Caco-2 (cell line): ENCODE measurements around the gene AP2B1. TPM values are rescaled to one million over a fixed set of nuclear protein-coding genes. Genes with fewer than 3 reads are reported as not detected.

Experiments
- BruUV-seq: library from RNA; stranded (reverse); fragments of 400-500 nt; replicated peaks from 2 replicates; lab custom pipeline; 2021; lab: Mats Ljungman, UMichigan
- CTCF ChIA-PET: fragments of 300-600 bp; sonication (Branson Sonifier 250); formaldehyde crosslinking; loops from one replicate; lab custom pipeline; 2022; ENCODE audit warnings: antibody characterized with exemption; lab: Charles Lee
- POLR2A ChIA-PET: fragments of 300-600 bp; sonication (Branson Sonifier 250); formaldehyde crosslinking; loops from one replicate; lab custom pipeline; 2022; ENCODE audit warnings: antibody characterized with exemption; lab: Charles Lee
- DNase-seq, 2 experiments: peaks; one replicate each; pipeline versions ENCODE4 v3.0.0 to v3.0.0-alpha.2; 2020 to 2022
- H3K27me3 ChIP-seq: replicated peaks from 2 replicates; pipeline ENCODE4 v1.6.0; 2011; ENCODE audit warnings: low read length; ENCODE audit not compliant: control insufficient read depth, insufficient read depth
- H3K36me3 ChIP-seq: 2 replicates; pipeline ENCODE4 v1.5.1; 2011; ENCODE audit warnings: low read length; ENCODE audit not compliant: control insufficient read depth, insufficient read depth
- H3K4me1 ChIP-seq: fragments of 250-450 bp; sonication (Bioruptor Pico); 2 replicates; pipeline ENCODE4 v1.5.1; 2020; ENCODE audit warnings: mild to moderate bottlenecking
- H3K4me3 ChIP-seq: 2 replicates; pipeline ENCODE4 v1.5.1; 2011; ENCODE audit warnings: low read depth, mild to moderate bottlenecking, control low read depth, low read length
- H3K9me3 ChIP-seq: fragments of 250-450 bp; sonication (Bioruptor Pico); 2 replicates; pipeline ENCODE4 v1.5.1; 2020; ENCODE audit warnings: mild to moderate bottlenecking, moderate library complexity
- H3K27ac Mint-ChIP-seq: one replicate; pipeline ENCODE4 v1.8.0; 2022; ENCODE audit warnings: mixed read lengths; ENCODE audit not compliant: unreplicated experiment
- H3K27me3 Mint-ChIP-seq: one replicate; pipeline ENCODE4 v1.8.0; 2022; ENCODE audit warnings: mixed read lengths; ENCODE audit not compliant: insufficient read depth, unreplicated experiment
- H3K36me3 Mint-ChIP-seq: one replicate; pipeline ENCODE4 v1.8.0; 2022; ENCODE audit warnings: mild to moderate bottlenecking, mixed read lengths; ENCODE audit not compliant: insufficient read depth, unreplicated experiment
- H3K4me1 Mint-ChIP-seq: one replicate; pipeline ENCODE4 v1.8.0; 2022; ENCODE audit warnings: low read depth, mixed read lengths; ENCODE audit not compliant: unreplicated experiment
- H3K4me3 Mint-ChIP-seq: one replicate; pipeline ENCODE4 v1.8.0; 2022; ENCODE audit warnings: mild to moderate bottlenecking, moderate library complexity, mixed read lengths; ENCODE audit not compliant: unreplicated experiment
- H3K9me3 Mint-ChIP-seq: one replicate; pipeline ENCODE4 v1.8.0; 2022; ENCODE audit warnings: mixed read lengths; ENCODE audit not compliant: unreplicated experiment
- CTCF ChIP-seq, 2 experiments: fragments of 200-600 bp in 1 of 2; IDR thresholded peaks; 1 replicate in 1 of 2; 2 replicates in 1 of 2; pipeline versions ENCODE4 v1.5.1 to v1.8.0; 2011 to 2022; ENCODE audit warnings: antibody characterized with exemption in 1 of 2, control low read depth in 1 of 2, inconsistent platforms in 1 of 2, low read depth in 1 of 2, low read length in 1 of 2, mild to moderate bottlenecking in 1 of 2, moderate library complexity in 1 of 2; ENCODE audit not compliant: insufficient read depth in 1 of 2, severe bottlenecking in 1 of 2, unreplicated experiment in 1 of 2
- intact Hi-C: fragments of 100-400 bp; cut with micrococcal nuclease; formaldehyde crosslinking; loops from one replicate; pipeline ENCODE4 v1.10.0; 2022; ENCODE audit not compliant: unreplicated experiment
- total RNA-seq: library from RNA; stranded (reverse); gene quantifications from 2 replicates; pipeline ENCODE4 v1.2.3, GENCODE V29; 2022

The AP2B1 gene
- total RNA-seq, 1 experiment from 2014 or later: 228 TPM

GRCh38 chr17:35627417-35627816, 40.3 kb downstream of the AP2B1 start:
- H3K4me1 ChIP-seq: peaks cover 22% of the 10 kb centered on the region
- intact Hi-C loops: loop anchor here (2.0 to 5.0 kb wide), 2 partner anchors 15 to 120 kb away; no protein-coding TSS in a partner anchor
- no peaks in the 10 kb centered on the region for H3K27me3 ChIP-seq
- Mint-ChIP-seq H3K9me3 (no peaks in the 10 kb centered on the region), H3K27me3 (no peaks in the 10 kb centered on the region), H3K4me3 (peak overlapping the region; percentile 30), H3K4me1 (peaks cover 19% of the 10 kb centered on the region), H3K36me3 (peaks cover 71% of the 10 kb centered on the region), H3K27ac (peak overlapping the region; percentile 66)
- no peaks in the 10 kb centered on the region for H3K9me3 ChIP-seq
- CTCF ChIA-PET: interaction anchor here (0.6 to 1.1 kb wide), 4 partner anchors 12 to 120 kb away, joined by 3 to 10 read pairs (median 4); no protein-coding TSS in a partner anchor
- BruUV-seq: no TSS peak
- DNase-seq: peak; percentile 40 to 50
- no peaks in the 10 kb centered on the region for H3K36me3 ChIP-seq
- no peak for TF ChIP-seq CTCF (IDR thresholded peaks at IDR 0.05; ENCODE audit: insufficient read depth in 1 of 2, low read depth in 1 of 2, low read length in 1 of 2, severe bottlenecking in 1 of 2, unreplicated experiment in 1 of 2)
- POLR2A ChIA-PET: interaction anchor here (0.6 to 0.9 kb wide), 2 partner anchors 41 to 137 kb away, joined by 3 read pairs; no protein-coding TSS in a partner anchor
- H3K4me3 ChIP-seq: no peak overlapping the region

GRCh38 chr17:35630530-35631148, 43.5 kb downstream of the AP2B1 start:
- H3K36me3 ChIP-seq: no peaks in the 10 kb centered on the region
- H3K4me1 ChIP-seq: peaks cover 22% of the 10 kb centered on the region
- H3K36me3 Mint-ChIP-seq: peaks cover 69% of the 10 kb centered on the region
- no peak overlapping the region for H3K27ac Mint-ChIP-seq
- DNase-seq: no peak
- no peak overlapping the region for H3K4me3 Mint-ChIP-seq
- CTCF ChIA-PET: no interaction called here
- intact Hi-C loops: no loop called here
- no peaks in the 10 kb centered on the region for H3K27me3 Mint-ChIP-seq
- H3K4me3 ChIP-seq: no peak overlapping the region
- POLR2A ChIA-PET: no interaction called here
- no TSS peak for BruUV-seq
- no peak for TF ChIP-seq CTCF (IDR thresholded peaks at IDR 0.05; ENCODE audit: insufficient read depth in 1 of 2, low read depth in 1 of 2, low read length in 1 of 2, severe bottlenecking in 1 of 2, unreplicated experiment in 1 of 2)
- H3K9me3 Mint-ChIP-seq: no peaks in the 10 kb centered on the region
- no peaks in the 10 kb centered on the region for H3K9me3 ChIP-seq
- peaks cover 15% of the 10 kb centered on the region for H3K4me1 Mint-ChIP-seq
- H3K27me3 ChIP-seq: no peaks in the 10 kb centered on the region

GRCh38 chr17:35641032-35641431, 53.9 kb downstream of the AP2B1 start:
- CTCF ChIA-PET: interaction anchor here (0.6 kb wide), 1 partner anchor 148 kb away, joined by 4 read pairs; no protein-coding TSS in a partner anchor
- peaks cover 3% of the 10 kb centered on the region; the same call in 1 of the 2 replicates for H3K36me3 ChIP-seq
- intact Hi-C loops: no loop called here

More at GRCh38 chr17:35641032-35641431, 53.9 kb downstream of the AP2B1 start:
- no peaks in the 10 kb centered on the region for H3K4me1 Mint-ChIP-seq
- H3K27me3 ChIP-seq: no peaks in the 10 kb centered on the region
- no peak overlapping the region for H3K4me3 Mint-ChIP-seq
- no peaks in the 10 kb centered on the region for H3K4me1 ChIP-seq
- H3K9me3 Mint-ChIP-seq: no peaks in the 10 kb centered on the region
- H3K27me3 Mint-ChIP-seq: no peaks in the 10 kb centered on the region
- POLR2A ChIA-PET: no interaction called here
- no peak for DNase-seq
- no peak overlapping the region for H3K27ac Mint-ChIP-seq
- H3K36me3 Mint-ChIP-seq: peaks cover 69% of the 10 kb centered on the region
- no peak overlapping the region for H3K4me3 ChIP-seq
- BruUV-seq: no TSS peak
- no peaks in the 10 kb centered on the region for H3K9me3 ChIP-seq
- TF ChIP-seq CTCF (IDR thresholded peaks at IDR 0.05; ENCODE audit: insufficient read depth in 1 of 2, low read depth in 1 of 2, low read length in 1 of 2, severe bottlenecking in 1 of 2, unreplicated experiment in 1 of 2): no peak
